ENCODE results near the gene STX18.

DNA sequence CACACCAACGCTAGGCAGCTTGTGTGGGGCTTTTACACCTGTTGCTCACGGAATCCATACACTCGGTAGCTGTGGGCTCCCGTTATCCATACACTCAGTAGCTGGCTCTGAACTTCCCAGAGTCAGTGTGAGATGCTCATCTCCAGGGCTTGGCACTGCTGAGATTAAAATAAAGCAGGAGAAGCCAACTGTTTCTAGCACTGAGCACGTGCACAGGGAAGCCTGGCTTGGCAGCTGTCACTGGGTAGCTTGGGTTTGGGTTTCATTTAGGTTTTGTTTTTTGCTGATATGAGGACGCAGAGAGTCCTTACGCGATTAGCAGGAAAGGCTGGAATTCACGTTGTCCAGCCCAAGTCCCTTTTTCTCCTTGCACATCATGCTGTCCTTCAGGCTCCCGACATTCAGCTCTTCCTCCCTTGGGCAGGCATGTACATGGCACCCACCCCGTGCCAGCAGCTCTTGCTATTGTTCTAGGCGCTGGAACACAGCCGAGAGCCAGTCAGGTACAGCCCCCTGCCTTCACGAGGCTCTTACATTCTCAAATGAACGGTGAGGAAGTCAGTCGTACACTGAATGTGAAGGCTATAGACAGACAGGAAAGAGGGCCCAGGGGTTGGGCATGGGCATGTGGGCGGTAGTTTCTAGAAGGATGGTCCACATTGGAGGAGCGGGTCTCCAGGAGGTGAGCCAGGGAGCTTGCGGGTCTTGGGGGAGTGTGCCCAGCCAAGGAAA, 129.0 kb downstream of the STX18 start:
- TF ChIP-seq, protein P1, sequence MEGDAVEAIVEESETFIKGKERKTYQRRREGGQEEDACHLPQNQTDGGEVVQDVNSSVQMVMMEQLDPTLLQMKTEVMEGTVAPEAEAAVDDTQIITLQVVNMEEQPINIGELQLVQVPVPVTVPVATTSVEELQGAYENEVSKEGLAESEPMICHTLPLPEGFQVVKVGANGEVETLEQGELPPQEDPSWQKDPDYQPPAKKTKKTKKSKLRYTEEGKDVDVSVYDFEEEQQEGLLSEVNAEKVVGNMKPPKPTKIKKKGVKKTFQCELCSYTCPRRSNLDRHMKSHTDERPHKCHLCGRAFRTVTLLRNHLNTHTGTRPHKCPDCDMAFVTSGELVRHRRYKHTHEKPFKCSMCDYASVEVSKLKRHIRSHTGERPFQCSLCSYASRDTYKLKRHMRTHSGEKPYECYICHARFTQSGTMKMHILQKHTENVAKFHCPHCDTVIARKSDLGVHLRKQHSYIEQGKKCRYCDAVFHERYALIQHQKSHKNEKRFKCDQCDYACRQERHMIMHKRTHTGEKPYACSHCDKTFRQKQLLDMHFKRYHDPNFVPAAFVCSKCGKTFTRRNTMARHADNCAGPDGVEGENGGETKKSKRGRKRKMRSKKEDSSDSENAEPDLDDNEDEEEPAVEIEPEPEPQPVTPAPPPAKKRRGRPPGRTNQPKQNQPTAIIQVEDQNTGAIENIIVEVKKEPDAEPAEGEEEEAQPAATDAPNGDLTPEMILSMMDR (IDR thresholded peaks at IDR 0.05) = no peak
- TF ChIP-seq POLR2A (IDR thresholded peaks at IDR 0.05) = no peak

All from right lobe of liver (tissue), 4 donors.